Smooth muscle cell (in vitro differentiated cells): Measurements from ENCODE around the gene ABCF2. TPM values are rescaled to one million over a fixed set of nuclear protein-coding genes. Genes with fewer than 3 reads are reported as not detected.

ENCODE experiments used
- DNase-seq: peaks from one replicate; lab custom pipeline; 2025; ENCODE audit not compliant: unreplicated experiment; lab: John Stamatoyannopoulos, UW
- H2AFZ ChIP-seq: fragments of 200-600 bp; sonication (generic); 2 replicates; pipeline ENCODE4 v1.6.0; 2016; ENCODE audit warnings: antibody characterized with exemption, low read depth, mild to moderate bottlenecking
- H3F3A ChIP-seq: fragments of 200-600 bp; sonication (generic); 2 replicates; pipeline ENCODE4 v1.6.0; 2017; ENCODE audit warnings: antibody characterized with exemption, low read depth
- H3K27ac ChIP-seq: fragments of 200-600 bp; sonication (generic); 2 replicates; pipeline ENCODE4 v1.5.1; 2016; ENCODE audit warnings: low read depth, mild to moderate bottlenecking
- H3K27me3 ChIP-seq: fragments of 200-600 bp; sonication (generic); 2 replicates; pipeline ENCODE4 v1.6.1; 2016; ENCODE audit warnings: low read depth, mild to moderate bottlenecking
- H3K36me3 ChIP-seq: fragments of 200-600 bp; sonication (generic); 2 replicates; pipeline ENCODE4 v1.5.1; 2016; ENCODE audit warnings: low read depth
- H3K4me1 ChIP-seq: fragments of 200-600 bp; sonication (generic); 2 replicates; pipeline ENCODE4 v1.5.1; 2016; ENCODE audit warnings: low read depth
- H3K4me2 ChIP-seq: fragments of 200-600 bp; sonication (generic); 2 replicates; pipeline ENCODE4 v1.6.0; 2016; ENCODE audit warnings: mild to moderate bottlenecking
- H3K4me3 ChIP-seq: fragments of 200-600 bp; sonication (generic); 2 replicates; pipeline ENCODE4 v1.5.1; 2016; ENCODE audit warnings: mild to moderate bottlenecking
- H3K79me2 ChIP-seq: fragments of 200-600 bp; sonication (generic); 2 replicates; pipeline ENCODE4 v1.6.0; 2016; ENCODE audit warnings: low read depth, mild to moderate bottlenecking
- H3K9ac ChIP-seq: fragments of 200-600 bp; sonication (generic); 2 replicates; pipeline ENCODE4 v1.6.0; 2016; ENCODE audit warnings: low read depth
- H3K9me3 ChIP-seq: fragments of 200-600 bp; sonication (generic); replicated peaks from 2 replicates; pipeline ENCODE4 v1.5.1; 2016; ENCODE audit warnings: low read depth
- H4K20me1 ChIP-seq: fragments of 200-600 bp; sonication (generic); 2 replicates; pipeline ENCODE4 v1.6.0; 2016; ENCODE audit warnings: low read depth
- WGBS: methylation state at CpG from one replicate; pipeline ENCODE4 v1.1.7; 2016; ENCODE audit warnings: low lambda C conversion rate; 5-methylcytosine and 5-hydroxymethylcytosine counted together
- polyA plus RNA-seq: library from polyadenylated mRNA; unstranded; fragments of >200 nt; fragmentation: Nextera tagmentation; extraction: Ambion mirVana; gene quantifications from 2 replicates; pipeline ENCODE4 v1.2.1, GENCODE V29; 2016
- total RNA-seq: library from RNA; depleted of rRNA; stranded (reverse); fragments of >200 nt; gene quantifications from 2 replicates; pipeline ENCODE4 v1.2.3, GENCODE V29; 2014
- TF ChIP-seq, protein P1 (sequence below): fragments of 200-600 bp; sonication (generic); IDR thresholded peaks from 2 replicates; pipeline ENCODE4 v1.5.1; 2017; ENCODE audit warnings: borderline replicate concordance, mild to moderate bottlenecking, antibody characterized with exemption; ENCODE audit not compliant: insufficient read depth, poor library complexity, severe bottlenecking

ABCF2 gene
- 30.5 and 35.1 TPM in 2 replicates for total RNA-seq
- 24.2 and 26.5 TPM in 2 replicates for polyA plus RNA-seq

DNA sequence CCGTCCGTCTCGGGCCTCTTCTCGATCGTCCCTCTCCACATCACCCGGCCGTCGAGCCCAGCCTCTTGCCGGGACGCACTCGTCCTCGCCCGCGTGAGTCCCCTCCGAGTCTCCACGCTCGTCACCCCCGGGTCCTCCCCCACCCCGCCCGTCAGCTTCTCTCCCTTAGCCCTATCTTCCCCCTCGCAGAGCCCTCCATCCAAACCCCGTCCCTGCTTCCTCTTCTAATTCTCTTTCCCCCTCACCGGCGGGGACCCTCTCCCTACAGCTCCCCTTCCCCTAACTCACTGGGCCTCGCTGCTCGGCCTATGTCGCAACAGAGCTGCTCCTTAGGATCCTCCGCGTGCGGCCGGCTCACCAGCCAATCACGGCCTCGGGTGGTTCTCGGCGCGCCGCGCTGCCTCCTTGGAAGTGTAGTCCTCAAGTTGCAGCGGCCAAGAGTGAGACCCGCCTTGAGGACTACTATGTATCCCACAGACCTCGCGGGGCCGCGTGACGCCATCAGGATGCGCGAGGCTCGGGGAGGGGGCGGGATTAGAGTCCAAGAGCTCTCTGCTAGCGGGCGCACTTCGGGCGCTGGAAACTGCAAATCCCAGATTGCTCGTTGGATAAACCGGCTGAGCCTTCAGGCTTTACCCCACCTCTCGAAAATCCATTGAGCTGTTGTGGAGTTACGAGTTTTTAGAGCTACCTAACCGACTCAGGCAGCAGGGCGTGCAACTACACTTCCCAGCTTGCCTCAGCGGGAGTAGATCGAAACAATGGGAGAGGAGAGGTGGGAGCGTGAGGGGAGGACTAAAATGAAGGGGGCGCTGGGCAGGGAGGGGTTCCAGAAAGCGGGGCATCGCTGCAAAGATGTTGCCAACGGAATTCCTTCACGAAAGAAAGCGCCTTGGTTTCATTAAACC is at the start of gene ABCF2:
Gene ABCF2 (minus strand): TSS at position 331 of the 908 bp plus-strand sequence. CDS start 747 bp downstream, outside the sequence.
- no peaks in the 10 kb centered on the region for H3K9me3 ChIP-seq
- peak within 1 kb of the TSS; percentile 72 for H3K4me3 ChIP-seq
- H3K9ac ChIP-seq = peak within 1 kb of the TSS; percentile 86
- peak within 1 kb of the TSS; percentile 94 for H3K4me2 ChIP-seq
- H2AFZ ChIP-seq = peak within 1 kb of the TSS; percentile 93
- H3K4me1 ChIP-seq = peaks cover 21% of the 10 kb centered on the region
- peak within 1 kb of the TSS; percentile 81 for H3K27ac ChIP-seq
- H3K36me3 ChIP-seq = peaks cover 6% of the 10 kb centered on the region
- peaks cover 20% of the 10 kb centered on the region for H3K79me2 ChIP-seq
- no peaks in the 10 kb centered on the region for H4K20me1 ChIP-seq
- no peaks in the 10 kb centered on the region for H3K27me3 ChIP-seq
- TF ChIP-seq, protein P1, sequence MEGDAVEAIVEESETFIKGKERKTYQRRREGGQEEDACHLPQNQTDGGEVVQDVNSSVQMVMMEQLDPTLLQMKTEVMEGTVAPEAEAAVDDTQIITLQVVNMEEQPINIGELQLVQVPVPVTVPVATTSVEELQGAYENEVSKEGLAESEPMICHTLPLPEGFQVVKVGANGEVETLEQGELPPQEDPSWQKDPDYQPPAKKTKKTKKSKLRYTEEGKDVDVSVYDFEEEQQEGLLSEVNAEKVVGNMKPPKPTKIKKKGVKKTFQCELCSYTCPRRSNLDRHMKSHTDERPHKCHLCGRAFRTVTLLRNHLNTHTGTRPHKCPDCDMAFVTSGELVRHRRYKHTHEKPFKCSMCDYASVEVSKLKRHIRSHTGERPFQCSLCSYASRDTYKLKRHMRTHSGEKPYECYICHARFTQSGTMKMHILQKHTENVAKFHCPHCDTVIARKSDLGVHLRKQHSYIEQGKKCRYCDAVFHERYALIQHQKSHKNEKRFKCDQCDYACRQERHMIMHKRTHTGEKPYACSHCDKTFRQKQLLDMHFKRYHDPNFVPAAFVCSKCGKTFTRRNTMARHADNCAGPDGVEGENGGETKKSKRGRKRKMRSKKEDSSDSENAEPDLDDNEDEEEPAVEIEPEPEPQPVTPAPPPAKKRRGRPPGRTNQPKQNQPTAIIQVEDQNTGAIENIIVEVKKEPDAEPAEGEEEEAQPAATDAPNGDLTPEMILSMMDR = no peak
- WGBS = under 1% methylated on average over 64 of the region's 68 CpGs
- no peaks in the 10 kb centered on the region for H3F3A ChIP-seq
- DNase-seq = peak; percentile 96

DNA sequence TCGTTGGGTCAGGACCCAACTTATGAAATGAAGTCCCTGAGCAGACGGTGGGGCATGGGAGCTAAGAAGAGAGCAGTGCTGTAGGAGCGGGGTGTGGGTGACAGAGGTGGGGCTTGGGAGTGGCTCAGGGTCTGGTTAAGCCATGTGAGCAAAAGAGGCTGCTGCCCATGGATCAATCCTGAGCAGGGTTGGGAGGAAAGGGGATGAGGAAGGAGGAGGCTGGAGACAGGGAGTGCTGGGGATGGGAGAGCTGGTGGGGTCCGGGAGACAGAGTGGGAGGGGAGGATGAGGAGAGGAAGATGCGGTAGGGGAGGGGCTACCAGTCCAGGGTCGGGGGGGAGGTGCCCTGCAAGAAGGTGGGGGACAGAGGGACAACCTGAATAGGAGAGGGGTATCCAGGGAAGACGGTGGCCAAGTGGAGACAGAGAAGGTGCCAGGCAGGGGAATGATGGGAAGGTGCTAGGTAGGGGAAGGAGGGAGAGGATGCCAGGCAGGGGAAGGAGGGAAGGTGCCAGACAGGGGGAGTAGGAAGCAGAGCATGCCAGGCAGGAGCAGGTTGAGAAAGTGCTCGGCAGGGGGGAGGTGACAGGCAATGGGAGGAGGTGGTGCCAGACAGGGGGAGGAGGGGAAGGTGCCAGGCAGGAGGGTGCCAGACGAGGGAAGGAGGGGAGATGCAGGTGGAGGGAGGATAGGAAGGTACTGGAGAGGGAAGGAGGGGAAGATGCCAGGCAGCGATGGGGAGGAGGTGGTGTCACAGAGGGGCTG is 49.0 kb upstream of the ABCF2 start:
- peak overlapping the region; percentile 80 for H3K4me2 ChIP-seq
- no peak overlapping the region for H3K4me3 ChIP-seq
- H4K20me1 ChIP-seq = no peaks in the 10 kb centered on the region
- no peaks in the 10 kb centered on the region for H3K79me2 ChIP-seq
- WGBS = 29% methylated on average over 5 of the region's 10 CpGs
- no peaks in the 10 kb centered on the region for H3F3A ChIP-seq
- no peak for DNase-seq
- H3K9me3 ChIP-seq = no peaks in the 10 kb centered on the region
- H3K27ac ChIP-seq = no peak overlapping the region
- no peak overlapping the region for H3K9ac ChIP-seq
- H3K4me1 ChIP-seq = peaks cover 3% of the 10 kb centered on the region
- H2AFZ ChIP-seq = no peak overlapping the region
- TF ChIP-seq, protein P1 = no peak
- no peaks in the 10 kb centered on the region for H3K27me3 ChIP-seq
- no peaks in the 10 kb centered on the region for H3K36me3 ChIP-seq

GRCh38 chr7:151274936-151275812 is 48.2 kb upstream of the ABCF2 start:
- Histone ChIP-seq H3K36me3 (no peaks in the 10 kb centered on the region), H3K4me3 (no peak overlapping the region), H3K9ac (no peak overlapping the region), H3K4me2 (no peak overlapping the region), H3K4me1 (peaks cover 3% of the 10 kb centered on the region), H3F3A (no peaks in the 10 kb centered on the region), H3K79me2 (no peaks in the 10 kb centered on the region), H3K9me3 (no peaks in the 10 kb centered on the region), H4K20me1 (no peaks in the 10 kb centered on the region), H3K27me3 (no peaks in the 10 kb centered on the region), H3K27ac (no peak overlapping the region), H2AFZ (no peak overlapping the region)
- no peak for DNase-seq
- TF ChIP-seq, protein P1 = no peak
- 90% methylated on average over 15 of the region's 17 CpGs for WGBS
